HepG2 (cell line): ENCODE measurements around the gene ITGA6. TPM values are rescaled to one million over a fixed set of nuclear protein-coding genes. Genes with fewer than 3 reads are reported as not detected.

ENCODE experiments used
- HNF4G ChIP-seq, 2 experiments: sonication (generic) in 1 of 2; formaldehyde crosslinking in 1 of 2; IDR thresholded peaks; 2 replicates each; pipeline versions ENCODE4 v1.4.0 to v1.6.1; 2011 to 2020; ENCODE audit warnings: borderline replicate concordance in 2 of 2, low read depth in 2 of 2, mild to moderate bottlenecking in 2 of 2, low read length in 1 of 2, missing genetic modification reagents in 1 of 2, moderate library complexity in 1 of 2
- RFX3 ChIP-seq: IDR thresholded peaks from 2 replicates; pipeline ENCODE4 v1.6.1; 2016; ENCODE audit warnings: missing biosample characterization, missing genetic modification reagents
- SNAI1 ChIP-seq: sonication (generic); formaldehyde crosslinking; IDR thresholded peaks from 2 replicates; pipeline ENCODE4 v1.5.0; 2020; ENCODE audit warnings: mild to moderate bottlenecking, missing genetic modification reagents, borderline replicate concordance
- TEAD3 ChIP-seq: optimal IDR thresholded peaks from 2 replicates; pipeline ENCODE3; 2016; ENCODE audit warnings: borderline replicate concordance
- ZFP36L1 ChIP-seq: sonication (generic); formaldehyde crosslinking; IDR thresholded peaks from 2 replicates; pipeline ENCODE4 v1.8.0; 2022; ENCODE audit warnings: mild to moderate bottlenecking, missing genetic modification reagents, moderate library complexity
- ZFP37 ChIP-seq: sonication (generic); formaldehyde crosslinking; IDR thresholded peaks from 2 replicates; pipeline ENCODE4 v1.4.0; 2020; ENCODE audit warnings: missing genetic modification reagents, borderline replicate concordance
- ZKSCAN8 ChIP-seq: IDR thresholded peaks from 2 replicates; pipeline ENCODE4 v1.6.1; 2016; ENCODE audit warnings: borderline replicate concordance, missing genetic modification reagents, missing compliant biosample characterization
- ZNF143 ChIP-seq: sonication (generic); formaldehyde crosslinking; IDR thresholded peaks from 2 replicates; pipeline ENCODE4 v1.4.0; 2020; ENCODE audit warnings: missing genetic modification reagents
- ZNF564 ChIP-seq: sonication (generic); formaldehyde crosslinking; IDR thresholded peaks from 2 replicates; pipeline ENCODE4 v1.8.1; 2023; ENCODE audit warnings: mild to moderate bottlenecking, missing genetic modification reagents
- ZNF781 ChIP-seq: sonication (generic); formaldehyde crosslinking; IDR thresholded peaks from 2 replicates; pipeline ENCODE4 v1.5.1; 2020; ENCODE audit warnings: borderline replicate concordance, mild to moderate bottlenecking, missing genetic modification reagents; ENCODE audit errors: not compliant biosample characterization
- ZSCAN25 ChIP-seq: sonication (generic); formaldehyde crosslinking; IDR thresholded peaks from 2 replicates; pipeline ENCODE4 v1.8.0; 2022; ENCODE audit warnings: mild to moderate bottlenecking, missing genetic modification reagents
- polyA plus RNA-seq, 8 experiments: library from polyadenylated mRNA; depleted of rRNA in 3 of 8; stranded (reverse) in 7 of 8; unstranded in 1 of 8; fragments of >200 nt; fragmentation: Illumina TruSeq in 4 of 8; extraction: Trizol in 4 of 8; gene quantifications; 2 replicates each; pipeline versions ENCODE4 v1.2.1 to v1.2.3, GENCODE V29; 2011 to 2016; ENCODE audit warnings: low read depth in 4 of 8, missing spikeins in 1 of 8, mixed read lengths in 1 of 8; ENCODE audit not compliant: insufficient read depth in 1 of 8
- total RNA-seq, 5 experiments: library from RNA; depleted of rRNA; stranded (reverse); fragments of >200 nt; fragmentation: Illumina TruSeq; extraction: Trizol; gene quantifications; 2 replicates each; pipeline ENCODE4 v1.2.3, GENCODE V29; 2016; ENCODE audit warnings: low read depth in 1 of 5
- TF ChIP-seq, protein P1 (sequence below): sonication (generic); formaldehyde crosslinking; IDR thresholded peaks from 2 replicates; pipeline ENCODE4 v1.4.0; 2020; ENCODE audit warnings: missing genetic modification reagents, low read depth, mild to moderate bottlenecking, borderline replicate concordance
- TF ChIP-seq, protein P2 (sequence below): sonication (generic); formaldehyde crosslinking; conservative IDR thresholded peaks from 2 replicates; pipeline ENCODE4 v1.4.0; 2020; ENCODE audit warnings: missing genetic modification reagents
- TF ChIP-seq, protein P3 (sequence below): sonication (generic); formaldehyde crosslinking; IDR thresholded peaks from 2 replicates; pipeline ENCODE4 v1.4.0; 2020; ENCODE audit warnings: mild to moderate bottlenecking, missing genetic modification reagents
- TF ChIP-seq, protein P4 (sequence below): sonication (generic); formaldehyde crosslinking; IDR thresholded peaks from 2 replicates; pipeline ENCODE4 v1.4.0; 2020; ENCODE audit warnings: mild to moderate bottlenecking, missing genetic modification reagents
- TF ChIP-seq, protein P5 (sequence below): sonication (generic); formaldehyde crosslinking; IDR thresholded peaks from 2 replicates; pipeline ENCODE4 v1.9.0; 2022; ENCODE audit warnings: low read depth, missing genetic modification reagents
- TF ChIP-seq, protein P6 (sequence below): sonication (generic); formaldehyde crosslinking; IDR thresholded peaks from 2 replicates; pipeline ENCODE4 v1.9.0; 2021; ENCODE audit warnings: missing genetic modification reagents, borderline replicate concordance

ITGA6 gene
- total and polyA plus RNA-seq, 2 of the 13 experiments (the other 11 are each of a cell fraction or from before 2014, with no cell fraction given), result 24.0 to 92.5 TPM

DNA sequence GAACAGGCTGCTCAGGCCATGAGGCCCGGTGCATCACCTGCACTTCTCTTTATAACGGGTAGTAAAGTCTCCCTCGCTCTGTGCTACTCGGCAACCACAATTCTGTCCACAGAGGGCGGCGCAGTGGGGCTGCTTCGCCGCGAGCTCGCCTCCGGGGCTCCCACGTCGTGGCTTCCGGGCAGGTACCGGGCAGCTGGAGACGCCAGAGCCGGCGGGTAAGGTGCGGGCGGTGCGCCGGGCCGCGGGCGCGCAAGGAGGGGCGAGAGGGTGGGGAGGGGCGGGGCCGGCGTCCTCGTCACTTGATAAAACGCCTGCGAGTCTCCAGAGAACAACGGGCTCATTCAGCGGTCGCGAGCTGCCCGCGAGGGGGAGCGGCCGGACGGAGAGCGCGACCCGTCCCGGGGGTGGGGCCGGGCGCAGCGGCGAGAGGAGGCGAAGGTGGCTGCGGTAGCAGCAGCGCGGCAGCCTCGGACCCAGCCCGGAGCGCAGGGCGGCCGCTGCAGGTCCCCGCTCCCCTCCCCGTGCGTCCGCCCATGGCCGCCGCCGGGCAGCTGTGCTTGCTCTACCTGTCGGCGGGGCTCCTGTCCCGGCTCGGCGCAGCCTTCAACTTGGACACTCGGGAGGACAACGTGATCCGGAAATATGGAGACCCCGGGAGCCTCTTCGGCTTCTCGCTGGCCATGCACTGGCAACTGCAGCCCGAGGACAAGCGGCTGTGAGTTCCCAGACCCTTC, at the start of gene ITGA6 (continued):
- TF ChIP-seq, protein P1, sequence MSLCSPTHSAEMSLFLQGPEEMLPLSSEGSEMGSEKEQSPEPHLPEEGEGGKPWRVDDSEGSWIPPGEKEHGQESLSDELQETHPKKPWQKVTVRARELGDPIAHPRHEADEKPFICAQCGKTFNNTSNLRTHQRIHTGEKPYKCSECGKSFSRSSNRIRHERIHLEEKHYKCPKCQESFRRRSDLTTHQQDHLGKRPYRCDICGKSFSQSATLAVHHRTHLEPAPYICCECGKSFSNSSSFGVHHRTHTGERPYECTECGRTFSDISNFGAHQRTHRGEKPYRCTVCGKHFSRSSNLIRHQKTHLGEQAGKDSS (CRISPR knock-in tag), result peak; percentile 84; the same call in 1 of the 2 replicates
- TF ChIP-seq ZNF781 (CRISPR knock-in tag) (no peak), ZSCAN25 (CRISPR knock-in tag) (no peak), ZFP37 (CRISPR knock-in tag) (no peak), ZNF564 (CRISPR knock-in tag) (0 out of 2 replicates have a peak, but pooled peaks have one; percentile 79), RFX3 (CRISPR knock-in tag) (no peak), TEAD3 (CRISPR knock-in tag) (no peak), ZFP36L1 (CRISPR knock-in tag) (no peak; the same call in 1 of the 2 replicates), SNAI1 (CRISPR knock-in tag) (no peak), ZKSCAN8 (CRISPR knock-in tag) (no peak; the same call in 1 of the 2 replicates), HNF4G (IDR thresholded peaks at IDR 0.05; ENCODE audit: borderline replicate concordance, low read depth, low read length) (peak; percentile 26; the same call in 1 of the 2 replicates), HNF4G (CRISPR knock-in tag; IDR thresholded peaks at IDR 0.05; ENCODE audit: borderline replicate concordance, low read depth) (no peak), ZNF143 (CRISPR knock-in tag) (no peak)
- TF ChIP-seq, protein P2, sequence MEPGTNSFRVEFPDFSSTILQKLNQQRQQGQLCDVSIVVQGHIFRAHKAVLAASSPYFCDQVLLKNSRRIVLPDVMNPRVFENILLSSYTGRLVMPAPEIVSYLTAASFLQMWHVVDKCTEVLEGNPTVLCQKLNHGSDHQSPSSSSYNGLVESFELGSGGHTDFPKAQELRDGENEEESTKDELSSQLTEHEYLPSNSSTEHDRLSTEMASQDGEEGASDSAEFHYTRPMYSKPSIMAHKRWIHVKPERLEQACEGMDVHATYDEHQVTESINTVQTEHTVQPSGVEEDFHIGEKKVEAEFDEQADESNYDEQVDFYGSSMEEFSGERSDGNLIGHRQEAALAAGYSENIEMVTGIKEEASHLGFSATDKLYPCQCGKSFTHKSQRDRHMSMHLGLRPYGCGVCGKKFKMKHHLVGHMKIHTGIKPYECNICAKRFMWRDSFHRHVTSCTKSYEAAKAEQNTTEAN (CRISPR knock-in tag), result no peak
- TF ChIP-seq, protein P3, sequence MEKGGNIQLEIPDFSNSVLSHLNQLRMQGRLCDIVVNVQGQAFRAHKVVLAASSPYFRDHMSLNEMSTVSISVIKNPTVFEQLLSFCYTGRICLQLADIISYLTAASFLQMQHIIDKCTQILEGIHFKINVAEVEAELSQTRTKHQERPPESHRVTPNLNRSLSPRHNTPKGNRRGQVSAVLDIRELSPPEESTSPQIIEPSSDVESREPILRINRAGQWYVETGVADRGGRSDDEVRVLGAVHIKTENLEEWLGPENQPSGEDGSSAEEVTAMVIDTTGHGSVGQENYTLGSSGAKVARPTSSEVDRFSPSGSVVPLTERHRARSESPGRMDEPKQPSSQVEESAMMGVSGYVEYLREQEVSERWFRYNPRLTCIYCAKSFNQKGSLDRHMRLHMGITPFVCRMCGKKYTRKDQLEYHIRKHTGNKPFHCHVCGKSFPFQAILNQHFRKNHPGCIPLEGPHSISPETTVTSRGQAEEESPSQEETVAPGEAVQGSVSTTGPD, result no peak
- TF ChIP-seq, protein P4, sequence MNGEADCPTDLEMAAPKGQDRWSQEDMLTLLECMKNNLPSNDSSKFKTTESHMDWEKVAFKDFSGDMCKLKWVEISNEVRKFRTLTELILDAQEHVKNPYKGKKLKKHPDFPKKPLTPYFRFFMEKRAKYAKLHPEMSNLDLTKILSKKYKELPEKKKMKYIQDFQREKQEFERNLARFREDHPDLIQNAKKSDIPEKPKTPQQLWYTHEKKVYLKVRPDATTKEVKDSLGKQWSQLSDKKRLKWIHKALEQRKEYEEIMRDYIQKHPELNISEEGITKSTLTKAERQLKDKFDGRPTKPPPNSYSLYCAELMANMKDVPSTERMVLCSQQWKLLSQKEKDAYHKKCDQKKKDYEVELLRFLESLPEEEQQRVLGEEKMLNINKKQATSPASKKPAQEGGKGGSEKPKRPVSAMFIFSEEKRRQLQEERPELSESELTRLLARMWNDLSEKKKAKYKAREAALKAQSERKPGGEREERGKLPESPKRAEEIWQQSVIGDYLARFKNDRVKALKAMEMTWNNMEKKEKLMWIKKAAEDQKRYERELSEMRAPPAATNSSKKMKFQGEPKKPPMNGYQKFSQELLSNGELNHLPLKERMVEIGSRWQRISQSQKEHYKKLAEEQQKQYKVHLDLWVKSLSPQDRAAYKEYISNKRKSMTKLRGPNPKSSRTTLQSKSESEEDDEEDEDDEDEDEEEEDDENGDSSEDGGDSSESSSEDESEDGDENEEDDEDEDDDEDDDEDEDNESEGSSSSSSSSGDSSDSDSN, result peak; percentile 93
- TF ChIP-seq, protein P5, sequence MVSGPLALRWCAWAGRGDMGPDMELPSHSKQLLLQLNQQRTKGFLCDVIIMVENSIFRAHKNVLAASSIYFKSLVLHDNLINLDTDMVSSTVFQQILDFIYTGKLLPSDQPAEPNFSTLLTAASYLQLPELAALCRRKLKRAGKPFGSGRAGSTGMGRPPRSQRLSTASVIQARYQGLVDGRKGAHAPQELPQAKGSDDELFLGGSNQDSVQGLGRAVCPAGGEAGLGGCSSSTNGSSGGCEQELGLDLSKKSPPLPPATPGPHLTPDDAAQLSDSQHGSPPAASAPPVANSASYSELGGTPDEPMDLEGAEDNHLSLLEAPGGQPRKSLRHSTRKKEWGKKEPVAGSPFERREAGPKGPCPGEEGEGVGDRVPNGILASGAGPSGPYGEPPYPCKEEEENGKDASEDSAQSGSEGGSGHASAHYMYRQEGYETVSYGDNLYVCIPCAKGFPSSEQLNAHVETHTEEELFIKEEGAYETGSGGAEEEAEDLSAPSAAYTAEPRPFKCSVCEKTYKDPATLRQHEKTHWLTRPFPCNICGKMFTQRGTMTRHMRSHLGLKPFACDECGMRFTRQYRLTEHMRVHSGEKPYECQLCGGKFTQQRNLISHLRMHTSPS, result no peak; the same call in 1 of the 2 replicates
- TF ChIP-seq, protein P6, sequence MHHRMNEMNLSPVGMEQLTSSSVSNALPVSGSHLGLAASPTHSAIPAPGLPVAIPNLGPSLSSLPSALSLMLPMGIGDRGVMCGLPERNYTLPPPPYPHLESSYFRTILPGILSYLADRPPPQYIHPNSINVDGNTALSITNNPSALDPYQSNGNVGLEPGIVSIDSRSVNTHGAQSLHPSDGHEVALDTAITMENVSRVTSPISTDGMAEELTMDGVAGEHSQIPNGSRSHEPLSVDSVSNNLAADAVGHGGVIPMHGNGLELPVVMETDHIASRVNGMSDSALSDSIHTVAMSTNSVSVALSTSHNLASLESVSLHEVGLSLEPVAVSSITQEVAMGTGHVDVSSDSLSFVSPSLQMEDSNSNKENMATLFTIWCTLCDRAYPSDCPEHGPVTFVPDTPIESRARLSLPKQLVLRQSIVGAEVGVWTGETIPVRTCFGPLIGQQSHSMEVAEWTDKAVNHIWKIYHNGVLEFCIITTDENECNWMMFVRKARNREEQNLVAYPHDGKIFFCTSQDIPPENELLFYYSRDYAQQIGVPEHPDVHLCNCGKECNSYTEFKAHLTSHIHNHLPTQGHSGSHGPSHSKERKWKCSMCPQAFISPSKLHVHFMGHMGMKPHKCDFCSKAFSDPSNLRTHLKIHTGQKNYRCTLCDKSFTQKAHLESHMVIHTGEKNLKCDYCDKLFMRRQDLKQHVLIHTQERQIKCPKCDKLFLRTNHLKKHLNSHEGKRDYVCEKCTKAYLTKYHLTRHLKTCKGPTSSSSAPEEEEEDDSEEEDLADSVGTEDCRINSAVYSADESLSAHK (CRISPR knock-in tag), result no peak
